B cell (primary cell): ENCODE data around the gene TLX2. TPM values are rescaled to one million over a fixed set of nuclear protein-coding genes. Genes with fewer than 3 reads are reported as not detected.

ENCODE experiments used
- ATAC-seq: fragments of 200-7000 bp; cut with Tn5 transposase; one replicate; pipeline ENCODE4 v1.10.0; 2021; ENCODE audit warnings: low read depth, mild to moderate bottlenecking, moderate number of reproducible peaks, moderate library complexity
- CTCF ChIA-PET: fragments of 350-600 bp; sonication (Branson Sonifier 250); formaldehyde crosslinking; loops from one replicate; lab custom pipeline; 2021; ENCODE audit warnings: antibody characterized with exemption, inconsistent platforms; lab: Charles Lee
- POLR2A ChIA-PET: fragments of 350-600 bp; sonication (Branson Sonifier 250); formaldehyde crosslinking; loops from one replicate; lab custom pipeline; 2021; ENCODE audit warnings: antibody characterized with exemption; lab: Charles Lee
- DNase-seq: peaks from one replicate; pipeline ENCODE4 v3.0.0; 2013
- H2AFZ ChIP-seq: 2 replicates; pipeline ENCODE4 v1.6.1; 2012; ENCODE audit warnings: mild to moderate bottlenecking, low read depth, low read length; ENCODE audit not compliant: insufficient read depth, poor library complexity, severe bottlenecking
- H3K27ac ChIP-seq, 2 donors: 1 replicate in 1 of 2; 2 replicates in 1 of 2; pipeline ENCODE4 v1.5.1; 2012 to 2013; ENCODE audit warnings: low read length in 2 of 2, mild to moderate bottlenecking in 2 of 2, moderate library complexity in 1 of 2
- H3K27me3 ChIP-seq, 4 experiments: fragments of 200-600 bp in 1 of 4; sonication (generic) in 1 of 4; replicated peaks in 1 of 4; 1 replicate in 2 of 4; 2 replicates in 2 of 4; pipeline versions ENCODE4 v1.6.1 to v1.7.0; 2013 to 2016; ENCODE audit warnings: low read length in 3 of 4, mild to moderate bottlenecking in 2 of 4, mixed read lengths in 1 of 4, moderate library complexity in 1 of 4; ENCODE audit not compliant: insufficient read depth in 4 of 4, control insufficient read depth in 3 of 4; ENCODE audit errors: control extremely low read depth in 1 of 4
- H3K36me3 ChIP-seq, 2 experiments: replicated peaks in 1 of 2; 1 replicate in 1 of 2; 2 replicates in 1 of 2; pipeline versions ENCODE4 v1.6.1 to v1.7.1; 2013; ENCODE audit warnings: low read length in 1 of 2; ENCODE audit not compliant: insufficient read depth in 2 of 2, control insufficient read depth in 1 of 2; ENCODE audit errors: control extremely low read depth in 1 of 2, extremely low read depth in 1 of 2
- H3K4me1 ChIP-seq, 2 donors: fragments of 200-600 bp in 1 of 2; sonication (generic) in 1 of 2; 1 replicate in 1 of 2; 2 replicates in 1 of 2; pipeline versions ENCODE4 v1.5.1 to v1.6.1; 2013 to 2017; ENCODE audit warnings: low read length in 2 of 2; ENCODE audit not compliant: control insufficient read depth in 2 of 2, insufficient read depth in 2 of 2
- H3K4me2 ChIP-seq: replicated peaks from 2 replicates; pipeline ENCODE3; 2012; ENCODE audit warnings: mild to moderate bottlenecking, low read depth, low read length; ENCODE audit not compliant: poor library complexity, severe bottlenecking
- H3K4me3 ChIP-seq, 5 experiments: fragments of 200-600 bp in 1 of 5; sonication (generic) in 1 of 5; 1 replicate in 3 of 5; 2 replicates in 2 of 5; pipeline versions ENCODE4 v1.5.1 to v1.7.0; 2011 to 2016; ENCODE audit warnings: low read length in 4 of 5, mild to moderate bottlenecking in 4 of 5, low read depth in 2 of 5, control low read depth in 1 of 5, moderate library complexity in 1 of 5; ENCODE audit not compliant: insufficient read depth in 1 of 5; ENCODE audit errors: control extremely low read depth in 1 of 5, extremely low read depth in 1 of 5
- H3K79me2 ChIP-seq: fragments of 200-600 bp; sonication (generic); one replicate; pipeline ENCODE4 v1.6.0; 2016; ENCODE audit warnings: low read length; ENCODE audit not compliant: control insufficient read depth, insufficient read depth
- H3K9ac ChIP-seq: fragments of 200-600 bp; sonication (generic); 2 replicates; pipeline ENCODE4 v1.6.1; 2017; ENCODE audit warnings: mild to moderate bottlenecking, low read length, moderate library complexity
- H3K9me3 ChIP-seq, 3 donors: one replicate each; pipeline versions ENCODE4 v1.6.1 to v1.7.1; 2013; ENCODE audit warnings: low read length in 2 of 3; ENCODE audit not compliant: control insufficient read depth in 2 of 3, insufficient read depth in 1 of 3; ENCODE audit errors: control extremely low read depth in 1 of 3
- H4K20me1 ChIP-seq: 2 replicates; pipeline ENCODE4 v1.6.0; 2012; ENCODE audit warnings: mild to moderate bottlenecking, low read length; ENCODE audit not compliant: insufficient read depth, control insufficient read depth, poor library complexity, severe bottlenecking
- H3K27ac Mint-ChIP-seq: one replicate; pipeline ENCODE4 v1.8.0; 2021; ENCODE audit warnings: mixed read lengths
- H3K27me3 Mint-ChIP-seq: one replicate; pipeline ENCODE4 v1.8.0; 2021; ENCODE audit warnings: mixed read lengths
- H3K4me1 Mint-ChIP-seq: one replicate; pipeline ENCODE4 v1.8.0; 2021; ENCODE audit warnings: mixed read lengths
- H3K4me3 Mint-ChIP-seq: one replicate; pipeline ENCODE4 v1.8.0; 2021; ENCODE audit warnings: mixed read lengths
- H3K9me3 Mint-ChIP-seq: one replicate; pipeline ENCODE4 v1.8.0; 2022; ENCODE audit warnings: mixed read lengths; ENCODE audit not compliant: insufficient read depth
- EZH2 ChIP-seq: IDR thresholded peaks from 2 replicates; pipeline ENCODE4 v1.6.1; 2012; ENCODE audit warnings: borderline replicate concordance, low read depth, mild to moderate bottlenecking, moderate library complexity, low read length; ENCODE audit not compliant: insufficient read depth, poor library complexity, severe bottlenecking
- WGBS: methylation state at CpG from one replicate; pipeline ENCODE4 v1.1.5; 2013; ENCODE audit warnings: missing lambda C conversion rate; ENCODE audit not compliant: insufficient coverage; 5-methylcytosine and 5-hydroxymethylcytosine counted together
- intact Hi-C: fragments of 100-400 bp; cut with micrococcal nuclease; formaldehyde crosslinking; loops from one replicate; pipeline ENCODE4 v1.10.0; 2022
- polyA plus RNA-seq: library from polyadenylated mRNA; depleted of rRNA; stranded (reverse); fragments of >200 nt; gene quantifications from 2 replicates; pipeline ENCODE4 v1.2.3, GENCODE V29; 2012
- total RNA-seq, 2 donors: library from RNA; stranded (reverse); fragments of 120-200 nt in 1 of 2; gene quantifications; 1 replicate in 1 of 2; 2 replicates in 1 of 2; pipeline versions ENCODE4 v1.2.3 to v1.2.4, GENCODE V29; 2013 to 2022
- TF ChIP-seq, protein P1 (sequence below): fragments of 200-600 bp; IDR thresholded peaks from one replicate; pipeline ENCODE4 v1.8.0; 2022; ENCODE audit warnings: antibody characterized with exemption, mild to moderate bottlenecking

TLX2 gene
- total and polyA plus RNA-seq, 2 donors (not counting 1 experiment from before 2014, with no cell fraction given), result 0.06 TPM; not detected in 1

DNA sequence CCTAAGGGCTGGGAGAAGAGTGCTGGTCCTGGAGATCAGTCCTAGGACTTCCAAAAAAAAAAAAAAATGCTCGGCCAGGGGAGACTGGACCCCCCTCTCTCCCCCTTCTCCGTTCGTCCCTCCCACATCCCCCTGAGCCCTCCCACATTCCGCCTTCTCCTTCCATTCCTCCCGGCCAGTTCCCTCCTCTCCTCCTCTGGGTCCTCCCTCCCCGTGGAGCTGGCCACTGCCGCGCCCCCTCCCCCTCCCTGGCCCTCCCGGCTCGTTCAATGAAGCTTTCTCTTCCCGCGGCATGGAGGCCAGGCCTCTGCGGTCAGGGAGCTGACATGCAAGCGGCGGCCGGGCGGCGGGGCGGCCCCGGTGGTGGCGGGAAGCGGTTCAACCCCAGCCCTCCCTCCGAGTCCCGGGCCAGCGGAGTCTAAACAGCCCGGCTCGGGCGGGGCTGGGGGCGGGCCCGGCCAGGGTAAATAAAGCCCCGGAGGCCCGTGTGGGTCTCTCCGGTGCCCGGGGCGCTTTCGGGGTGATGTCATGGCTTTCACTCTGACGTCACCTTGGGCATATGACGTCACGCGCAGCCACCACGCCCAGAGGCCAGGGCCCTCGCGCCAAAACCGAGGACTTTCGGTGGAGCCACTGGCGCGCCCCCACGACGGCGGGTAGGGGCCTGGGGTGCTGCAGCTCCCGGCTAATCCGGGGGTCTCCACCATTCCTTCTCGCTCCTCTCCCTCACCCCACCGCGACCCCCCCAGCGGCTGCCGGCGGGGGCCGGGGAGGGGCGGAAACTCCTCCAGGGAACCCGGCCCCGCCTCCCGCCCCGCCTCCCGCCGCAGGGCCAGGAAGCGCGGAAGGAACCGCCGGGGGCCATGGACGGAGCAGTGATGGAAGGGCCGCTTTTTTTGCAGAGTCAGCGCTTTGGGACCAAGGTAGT, 39.9 kb downstream of the TLX2 start, which contains the start of the genes DOK1 and LOXL3:
DOK1 (plus strand) TSS at position 829 of the 928 bp plus-strand sequence; CDS start at position 864, 35 bp downstream.
LOXL3 (minus strand) TSS at position 51 of the 928 bp plus-strand sequence. CDS start 1,308 bp downstream, outside the sequence.
- peak within 1 kb of the TSS; percentile 64 to 76 for H3K27ac ChIP-seq
- Mint-ChIP-seq H3K9me3 (no peaks in the 10 kb centered on the region), H3K27ac (peak within 1 kb of the TSS; percentile 94), H3K4me3 (peak within 1 kb of the TSS; percentile 96), H3K4me1 (peaks cover 24% of the 10 kb centered on the region), H3K27me3 (no peaks in the 10 kb centered on the region)
- peaks cover 11% of the 10 kb centered on the region for H3K79me2 ChIP-seq
- H3K9ac ChIP-seq, result peak within 1 kb of the TSS; percentile 96
- intact Hi-C loops, result loop anchor here (1.0 to 10.0 kb wide), 6 partner anchors 24 to 159 kb away; partner anchors contain the start of genes CCDC142, PCGF1, TTC31 and WBP1
- H4K20me1 ChIP-seq, result peaks cover 15% of the 10 kb centered on the region
- H3K9me3 ChIP-seq, result no peaks in the 10 kb centered on the region
- peaks cover 0 to 14% (median 8%) of the 10 kb centered on the region in 4 experiments for H3K27me3 ChIP-seq
- peak within 1 kb of the TSS; percentile 97 for H2AFZ ChIP-seq
- peak within 1 kb of the TSS; percentile 51 to 99 (median 84) for H3K4me3 ChIP-seq
- DNase-seq, result peak; percentile 93
- TF ChIP-seq EZH2, result no peak
- TF ChIP-seq, protein P1, sequence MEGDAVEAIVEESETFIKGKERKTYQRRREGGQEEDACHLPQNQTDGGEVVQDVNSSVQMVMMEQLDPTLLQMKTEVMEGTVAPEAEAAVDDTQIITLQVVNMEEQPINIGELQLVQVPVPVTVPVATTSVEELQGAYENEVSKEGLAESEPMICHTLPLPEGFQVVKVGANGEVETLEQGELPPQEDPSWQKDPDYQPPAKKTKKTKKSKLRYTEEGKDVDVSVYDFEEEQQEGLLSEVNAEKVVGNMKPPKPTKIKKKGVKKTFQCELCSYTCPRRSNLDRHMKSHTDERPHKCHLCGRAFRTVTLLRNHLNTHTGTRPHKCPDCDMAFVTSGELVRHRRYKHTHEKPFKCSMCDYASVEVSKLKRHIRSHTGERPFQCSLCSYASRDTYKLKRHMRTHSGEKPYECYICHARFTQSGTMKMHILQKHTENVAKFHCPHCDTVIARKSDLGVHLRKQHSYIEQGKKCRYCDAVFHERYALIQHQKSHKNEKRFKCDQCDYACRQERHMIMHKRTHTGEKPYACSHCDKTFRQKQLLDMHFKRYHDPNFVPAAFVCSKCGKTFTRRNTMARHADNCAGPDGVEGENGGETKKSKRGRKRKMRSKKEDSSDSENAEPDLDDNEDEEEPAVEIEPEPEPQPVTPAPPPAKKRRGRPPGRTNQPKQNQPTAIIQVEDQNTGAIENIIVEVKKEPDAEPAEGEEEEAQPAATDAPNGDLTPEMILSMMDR, result no peak
- peaks cover 0 to 15% of the 10 kb centered on the region in 2 experiments for H3K36me3 ChIP-seq
- H3K4me2 ChIP-seq, result peak within 1 kb of the TSS; percentile 97
- POLR2A ChIA-PET, result interaction anchor here (0.7 to 1.0 kb wide), 5 partner anchors 10 to 44 kb away, joined by 3 to 12 read pairs (median 8); partner anchors contain the start of gene TLX2
- H3K4me1 ChIP-seq, result peaks cover 15 to 38% of the 10 kb centered on the region in 2 donors
- 1% methylated on average over 71 of the region's 73 CpGs for WGBS
- peak; percentile 79 for ATAC-seq
- CTCF ChIA-PET, result interaction anchor here (0.7 to 1.5 kb wide), 6 partner anchors 19 to 321 kb away, joined by 3 to 4 read pairs (median 3); no protein-coding TSS in a partner anchor
